SK-N-MC (cell line): ENCODE measurements around the gene SUCLG2.

Source experiments
- EZH2 ChIP-seq: fragments of 200-600 bp; sonication (generic); IDR thresholded peaks from one replicate; pipeline ENCODE4 v1.6.1; 2017; ENCODE audit warnings: antibody characterized with exemption
- POLR2AphosphoS5 ChIP-seq: IDR thresholded peaks from 2 replicates; pipeline ENCODE4 v1.6.1; 2012; ENCODE audit warnings: mild to moderate bottlenecking, low read depth, low read length, borderline replicate concordance

DNA sequence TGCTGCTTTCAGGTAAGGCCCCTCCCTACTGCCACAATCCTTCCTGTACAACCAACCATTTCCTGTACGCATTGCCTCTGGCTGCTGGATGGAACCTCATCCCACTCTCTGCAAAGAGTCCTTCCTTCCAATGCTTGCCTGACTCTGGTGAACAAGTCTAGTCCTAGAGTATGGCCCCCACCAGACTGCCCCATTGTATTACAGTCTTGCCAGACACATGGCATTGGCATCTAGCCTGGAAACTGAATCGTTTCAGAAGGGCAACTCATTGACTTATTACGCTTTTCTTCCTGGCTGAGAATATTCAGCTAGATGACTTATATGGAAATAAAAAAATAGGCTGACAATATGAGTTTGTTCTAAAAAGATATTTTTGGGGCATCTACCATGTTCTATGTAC, 170.3 kb downstream of the SUCLG2 start:
- TF ChIP-seq EZH2 (no peak), POLR2AphosphoS5 (no peak)
